ENCODE data around the gene FOXK2. TPM values are rescaled to one million over a fixed set of nuclear protein-coding genes. Genes with fewer than 3 reads are reported as not detected.

The FOXK2 gene
- total and polyA plus RNA-seq, 2 donors (not counting 3 experiments of a cell fraction or from before 2014, with no cell fraction given) = 33.4 to 79.3 TPM

DNA sequence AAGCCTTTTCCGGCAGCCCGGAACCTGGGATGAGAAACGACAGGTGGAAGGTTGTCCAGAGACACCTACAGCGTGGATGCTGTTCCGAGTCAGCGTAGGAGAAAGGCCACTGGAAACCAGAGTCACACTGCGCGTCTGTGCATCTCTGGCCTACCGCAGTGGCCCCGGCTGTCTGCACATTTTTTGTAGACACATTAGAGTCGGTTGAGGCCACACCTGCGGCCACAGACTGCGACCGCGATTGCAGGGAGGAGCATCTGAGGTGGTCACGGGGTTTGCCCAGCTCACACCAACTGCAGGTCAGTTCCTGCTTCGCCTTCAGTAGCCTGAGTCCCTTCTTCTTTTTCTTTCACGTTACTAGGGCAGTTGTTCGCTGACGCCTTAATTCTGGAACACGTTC is 76.4 kb downstream of the FOXK2 start:
- Histone ChIP-seq H4K20me1 (replicated peaks; ENCODE audit: control insufficient read depth, extremely low read depth, insufficient read depth, low read length) (no peaks in the 10 kb centered on the region), H3K36me3 (ENCODE audit: control insufficient read depth in 2 of 2, extremely low read depth in 1 of 2, insufficient read depth in 2 of 2, low read length in 2 of 2) (peaks cover 0 to 31% of the 10 kb centered on the region in 2 experiments), H3K27ac (ENCODE audit: insufficient read depth, low read depth, low read length) (no peak overlapping the region), H3K4me1 (ENCODE audit: control insufficient read depth, extremely low read depth, insufficient read depth, low read length) (peaks cover 8% of the 10 kb centered on the region), H3K9me1 (replicated peaks; ENCODE audit: control insufficient read depth, extremely low read depth, insufficient read depth, low read length) (no peaks in the 10 kb centered on the region), H3K4me2 (ENCODE audit: insufficient read depth, low read length) (no peak overlapping the region), H3K27me3 (ENCODE audit: control insufficient read depth in 2 of 2, insufficient read depth in 2 of 2, low read length in 2 of 2) (no peaks in the 10 kb centered on the region), H3K9me3 (replicated peaks; ENCODE audit: control insufficient read depth, insufficient read depth, low read length) (no peaks in the 10 kb centered on the region), H2AFZ (ENCODE audit: low read depth, low read length) (no peak overlapping the region), H3K4me3 (replicated peaks in 1 of 3; ENCODE audit: insufficient read depth in 1 of 3, low read depth in 1 of 3, low read length in 3 of 3) (no peak overlapping the region), H3K79me2 (ENCODE audit: control insufficient read depth, insufficient read depth, low read length) (peaks cover 4% of the 10 kb centered on the region), H3K9ac (replicated peaks; ENCODE audit: extremely low read depth, insufficient read depth, low read length) (no peak overlapping the region)
- ChIA-PET CTCF (no interaction called here), POLR2A (no interaction called here)
- dilution Hi-C loops (cut with MboI; ENCODE audit: extremely low pct_ligation_motif_present, low sequenced_read_pairs) = no loop called here
- intact Hi-C loops (cut with micrococcal nuclease) = no loop called here
- FAIRE-seq = no peak
- BruUV-seq (replicated peaks) = no TSS peak
- TF ChIP-seq GATA2 (IDR thresholded peaks at IDR 0.05; ENCODE audit: insufficient read depth, insufficient read length, low read depth, low read length) = no peak
- no peak for TF ChIP-seq CTCF (IDR thresholded peaks at IDR 0.05; ENCODE audit: extremely low read depth in 1 of 2, insufficient read depth in 1 of 2, low read depth in 1 of 2, low read length in 2 of 2)
- TF ChIP-seq POLR2AphosphoS5 (IDR thresholded peaks at IDR 0.05; ENCODE audit: insufficient read depth, low read depth, low read length) = no peak
- no peak for TF ChIP-seq JUN (IDR thresholded peaks at IDR 0.05; ENCODE audit: borderline replicate concordance, insufficient read depth, insufficient read length, low read depth)
- no peak for TF ChIP-seq FOS (IDR thresholded peaks at IDR 0.05; ENCODE audit: borderline replicate concordance, insufficient read depth, low read length)
- no peak for TF ChIP-seq EZH2 (IDR thresholded peaks at IDR 0.05; ENCODE audit: borderline replicate concordance, low read depth, low read length, severe bottlenecking)
- TF ChIP-seq MAX (IDR thresholded peaks at IDR 0.05; ENCODE audit: insufficient read depth, insufficient read length) = no peak
- TF ChIP-seq MYC (IDR thresholded peaks at IDR 0.05; ENCODE audit: low read depth, low read length) = no peak
- DNase-seq (ENCODE audit: low read depth, low spot score) = no peak

Measured in endothelial cell of umbilical vein (primary cell).